ENCODE measurements around the gene HJURP.

- TF ChIP-seq CTCF (IDR thresholded peaks at IDR 0.05) (no peak), POLR2A (IDR thresholded peaks at IDR 0.05) (no peak)
Measured at GRCh38 chr2:233818639-233819621, 35.4 kb downstream of the HJURP start.
